Esophagus muscularis mucosa (tissue), 4 donors: ENCODE results near the gene AUTS2.

Experiments
- CTCF ChIP-seq, 3 experiments: fragments of 200-600 bp in 2 of 3; fragments of 450-650 bp in 1 of 3; sonication (generic) in 2 of 3; IDR thresholded peaks; one replicate each; pipeline ENCODE4 v1.5.1; 2017 to 2019; ENCODE audit warnings: antibody characterized with exemption in 3 of 3, mild to moderate bottlenecking in 2 of 3, moderate library complexity in 1 of 3
- EP300 ChIP-seq: sonication (generic); formaldehyde crosslinking; IDR thresholded peaks from one replicate; pipeline ENCODE4 v1.6.1; 2017; ENCODE audit warnings: antibody characterized with exemption
- POLR2A ChIP-seq: fragments of 450-650 bp; IDR thresholded peaks from one replicate; pipeline ENCODE4 v1.6.1; 2017; ENCODE audit warnings: antibody characterized with exemption, moderate library complexity, mild to moderate bottlenecking, low read depth

- TF ChIP-seq CTCF (IDR thresholded peaks at IDR 0.05) (no peak), POLR2A (no peak), EP300 (no peak)
Measured at GRCh38 chr7:70696201-70696754, 1098.0 kb downstream of the AUTS2 start.
